B cell (primary cell): Measurements from ENCODE around the gene NOL9. TPM values are rescaled to one million over a fixed set of nuclear protein-coding genes. Genes with fewer than 3 reads are reported as not detected.

Source experiments
- ATAC-seq: fragments of 200-7000 bp; cut with Tn5 transposase; one replicate; pipeline ENCODE4 v1.10.0; 2021; ENCODE audit warnings: low read depth, mild to moderate bottlenecking, moderate number of reproducible peaks, moderate library complexity
- CTCF ChIA-PET: fragments of 350-600 bp; sonication (Branson Sonifier 250); formaldehyde crosslinking; loops from one replicate; lab custom pipeline; 2021; ENCODE audit warnings: antibody characterized with exemption, inconsistent platforms; lab: Charles Lee
- POLR2A ChIA-PET: fragments of 350-600 bp; sonication (Branson Sonifier 250); formaldehyde crosslinking; loops from one replicate; lab custom pipeline; 2021; ENCODE audit warnings: antibody characterized with exemption; lab: Charles Lee
- DNase-seq: peaks from one replicate; pipeline ENCODE4 v3.0.0; 2013
- H2AFZ ChIP-seq: 2 replicates; pipeline ENCODE4 v1.6.1; 2012; ENCODE audit warnings: mild to moderate bottlenecking, low read depth, low read length; ENCODE audit not compliant: insufficient read depth, poor library complexity, severe bottlenecking
- H3K27ac ChIP-seq, 2 donors: 1 replicate in 1 of 2; 2 replicates in 1 of 2; pipeline ENCODE4 v1.5.1; 2012 to 2013; ENCODE audit warnings: low read length in 2 of 2, mild to moderate bottlenecking in 2 of 2, moderate library complexity in 1 of 2
- H3K27me3 ChIP-seq, 4 experiments: fragments of 200-600 bp in 1 of 4; sonication (generic) in 1 of 4; replicated peaks in 1 of 4; 1 replicate in 2 of 4; 2 replicates in 2 of 4; pipeline versions ENCODE4 v1.6.1 to v1.7.0; 2013 to 2016; ENCODE audit warnings: low read length in 3 of 4, mild to moderate bottlenecking in 2 of 4, mixed read lengths in 1 of 4, moderate library complexity in 1 of 4; ENCODE audit not compliant: insufficient read depth in 4 of 4, control insufficient read depth in 3 of 4; ENCODE audit errors: control extremely low read depth in 1 of 4
- H3K36me3 ChIP-seq, 2 experiments: replicated peaks in 1 of 2; 1 replicate in 1 of 2; 2 replicates in 1 of 2; pipeline versions ENCODE4 v1.6.1 to v1.7.1; 2013; ENCODE audit warnings: low read length in 1 of 2; ENCODE audit not compliant: insufficient read depth in 2 of 2, control insufficient read depth in 1 of 2; ENCODE audit errors: control extremely low read depth in 1 of 2, extremely low read depth in 1 of 2
- H3K4me1 ChIP-seq, 2 donors: fragments of 200-600 bp in 1 of 2; sonication (generic) in 1 of 2; 1 replicate in 1 of 2; 2 replicates in 1 of 2; pipeline versions ENCODE4 v1.5.1 to v1.6.1; 2013 to 2017; ENCODE audit warnings: low read length in 2 of 2; ENCODE audit not compliant: control insufficient read depth in 2 of 2, insufficient read depth in 2 of 2
- H3K4me2 ChIP-seq: replicated peaks from 2 replicates; pipeline ENCODE3; 2012; ENCODE audit warnings: mild to moderate bottlenecking, low read depth, low read length; ENCODE audit not compliant: poor library complexity, severe bottlenecking
- H3K4me3 ChIP-seq, 5 experiments: fragments of 200-600 bp in 1 of 5; sonication (generic) in 1 of 5; 1 replicate in 3 of 5; 2 replicates in 2 of 5; pipeline versions ENCODE4 v1.5.1 to v1.7.0; 2011 to 2016; ENCODE audit warnings: low read length in 4 of 5, mild to moderate bottlenecking in 4 of 5, low read depth in 2 of 5, control low read depth in 1 of 5, moderate library complexity in 1 of 5; ENCODE audit not compliant: insufficient read depth in 1 of 5; ENCODE audit errors: control extremely low read depth in 1 of 5, extremely low read depth in 1 of 5
- H3K79me2 ChIP-seq: fragments of 200-600 bp; sonication (generic); one replicate; pipeline ENCODE4 v1.6.0; 2016; ENCODE audit warnings: low read length; ENCODE audit not compliant: control insufficient read depth, insufficient read depth
- H3K9ac ChIP-seq: fragments of 200-600 bp; sonication (generic); 2 replicates; pipeline ENCODE4 v1.6.1; 2017; ENCODE audit warnings: mild to moderate bottlenecking, low read length, moderate library complexity
- H3K9me3 ChIP-seq, 3 donors: one replicate each; pipeline versions ENCODE4 v1.6.1 to v1.7.1; 2013; ENCODE audit warnings: low read length in 2 of 3; ENCODE audit not compliant: control insufficient read depth in 2 of 3, insufficient read depth in 1 of 3; ENCODE audit errors: control extremely low read depth in 1 of 3
- H4K20me1 ChIP-seq: 2 replicates; pipeline ENCODE4 v1.6.0; 2012; ENCODE audit warnings: mild to moderate bottlenecking, low read length; ENCODE audit not compliant: insufficient read depth, control insufficient read depth, poor library complexity, severe bottlenecking
- H3K27ac Mint-ChIP-seq: one replicate; pipeline ENCODE4 v1.8.0; 2021; ENCODE audit warnings: mixed read lengths
- H3K27me3 Mint-ChIP-seq: one replicate; pipeline ENCODE4 v1.8.0; 2021; ENCODE audit warnings: mixed read lengths
- H3K4me1 Mint-ChIP-seq: one replicate; pipeline ENCODE4 v1.8.0; 2021; ENCODE audit warnings: mixed read lengths
- H3K4me3 Mint-ChIP-seq: one replicate; pipeline ENCODE4 v1.8.0; 2021; ENCODE audit warnings: mixed read lengths
- H3K9me3 Mint-ChIP-seq: one replicate; pipeline ENCODE4 v1.8.0; 2022; ENCODE audit warnings: mixed read lengths; ENCODE audit not compliant: insufficient read depth
- EZH2 ChIP-seq: IDR thresholded peaks from 2 replicates; pipeline ENCODE4 v1.6.1; 2012; ENCODE audit warnings: borderline replicate concordance, low read depth, mild to moderate bottlenecking, moderate library complexity, low read length; ENCODE audit not compliant: insufficient read depth, poor library complexity, severe bottlenecking
- WGBS: methylation state at CpG from one replicate; pipeline ENCODE4 v1.1.5; 2013; ENCODE audit warnings: missing lambda C conversion rate; ENCODE audit not compliant: insufficient coverage; 5-methylcytosine and 5-hydroxymethylcytosine counted together
- intact Hi-C: fragments of 100-400 bp; cut with micrococcal nuclease; formaldehyde crosslinking; loops from one replicate; pipeline ENCODE4 v1.10.0; 2022
- polyA plus RNA-seq: library from polyadenylated mRNA; depleted of rRNA; stranded (reverse); fragments of >200 nt; gene quantifications from 2 replicates; pipeline ENCODE4 v1.2.3, GENCODE V29; 2012
- total RNA-seq, 2 donors: library from RNA; stranded (reverse); fragments of 120-200 nt in 1 of 2; gene quantifications; 1 replicate in 1 of 2; 2 replicates in 1 of 2; pipeline versions ENCODE4 v1.2.3 to v1.2.4, GENCODE V29; 2013 to 2022
- TF ChIP-seq, protein P1 (sequence below): fragments of 200-600 bp; IDR thresholded peaks from one replicate; pipeline ENCODE4 v1.8.0; 2022; ENCODE audit warnings: antibody characterized with exemption, mild to moderate bottlenecking

The NOL9 gene
- total and polyA plus RNA-seq, 2 donors (not counting 1 experiment from before 2014, with no cell fraction given): 23.8 to 49.5 TPM

DNA sequence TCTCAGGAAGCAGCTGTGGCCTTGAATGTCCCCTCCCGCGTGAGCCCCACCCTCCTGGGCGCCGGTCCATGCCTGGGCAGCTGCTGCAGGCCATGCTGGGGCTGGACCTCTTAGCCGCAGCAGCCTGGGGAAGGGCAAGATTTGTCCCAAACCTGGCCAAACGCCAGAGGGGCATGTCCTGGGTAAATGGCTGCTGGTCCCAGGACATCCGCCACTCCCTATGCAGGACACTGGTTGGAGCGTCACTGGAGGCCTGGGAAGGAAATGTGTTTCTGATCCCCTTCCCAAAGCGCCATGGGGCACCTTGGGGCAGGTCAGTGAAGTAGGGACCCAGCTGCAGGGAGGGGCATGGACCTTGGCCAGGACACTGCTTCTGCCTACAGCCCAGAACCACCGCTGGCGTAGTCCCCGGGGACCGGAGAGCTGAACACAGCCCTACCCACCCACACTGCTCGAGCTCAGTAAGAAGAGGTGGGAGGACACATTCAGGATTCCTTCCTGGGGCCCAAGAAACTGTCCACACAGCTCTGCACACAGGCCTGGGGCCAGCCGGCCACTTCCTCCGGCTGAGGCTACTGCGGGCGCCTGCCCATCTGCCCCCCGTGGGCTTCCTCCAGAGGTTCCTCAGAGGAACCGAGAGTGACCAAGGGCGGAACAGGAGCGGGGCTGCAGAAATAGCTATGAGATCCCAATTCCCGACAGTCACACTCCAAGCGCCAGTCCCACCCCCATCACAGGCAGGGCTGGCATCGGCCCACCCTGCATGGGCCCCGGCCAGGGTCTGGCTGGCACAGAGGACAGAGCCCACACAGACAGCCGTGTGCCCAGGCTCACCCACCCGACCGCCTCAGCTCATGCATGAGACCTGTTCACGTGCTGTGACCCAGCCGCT is 52.1 kb downstream of the NOL9 start:
- Histone ChIP-seq H3K9me3 (no peaks in the 10 kb centered on the region), H3K4me3 (no peak overlapping the region), H3K9ac (no peak overlapping the region), H3K36me3 (no peaks in the 10 kb centered on the region), H4K20me1 (no peaks in the 10 kb centered on the region), H3K27me3 (peaks cover 0 to 31% (median 7%) of the 10 kb centered on the region in 4 experiments), H3K27ac (no peak overlapping the region), H3K79me2 (no peaks in the 10 kb centered on the region), H2AFZ (no peak overlapping the region), H3K4me2 (no peak overlapping the region), H3K4me1 (peaks cover 4 to 7% of the 10 kb centered on the region in 2 donors)
- TF ChIP-seq EZH2: no peak
- TF ChIP-seq, protein P1, sequence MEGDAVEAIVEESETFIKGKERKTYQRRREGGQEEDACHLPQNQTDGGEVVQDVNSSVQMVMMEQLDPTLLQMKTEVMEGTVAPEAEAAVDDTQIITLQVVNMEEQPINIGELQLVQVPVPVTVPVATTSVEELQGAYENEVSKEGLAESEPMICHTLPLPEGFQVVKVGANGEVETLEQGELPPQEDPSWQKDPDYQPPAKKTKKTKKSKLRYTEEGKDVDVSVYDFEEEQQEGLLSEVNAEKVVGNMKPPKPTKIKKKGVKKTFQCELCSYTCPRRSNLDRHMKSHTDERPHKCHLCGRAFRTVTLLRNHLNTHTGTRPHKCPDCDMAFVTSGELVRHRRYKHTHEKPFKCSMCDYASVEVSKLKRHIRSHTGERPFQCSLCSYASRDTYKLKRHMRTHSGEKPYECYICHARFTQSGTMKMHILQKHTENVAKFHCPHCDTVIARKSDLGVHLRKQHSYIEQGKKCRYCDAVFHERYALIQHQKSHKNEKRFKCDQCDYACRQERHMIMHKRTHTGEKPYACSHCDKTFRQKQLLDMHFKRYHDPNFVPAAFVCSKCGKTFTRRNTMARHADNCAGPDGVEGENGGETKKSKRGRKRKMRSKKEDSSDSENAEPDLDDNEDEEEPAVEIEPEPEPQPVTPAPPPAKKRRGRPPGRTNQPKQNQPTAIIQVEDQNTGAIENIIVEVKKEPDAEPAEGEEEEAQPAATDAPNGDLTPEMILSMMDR: no peak
- Mint-ChIP-seq H3K9me3 (no peaks in the 10 kb centered on the region), H3K4me1 (peaks cover 6% of the 10 kb centered on the region), H3K4me3 (no peak overlapping the region), H3K27me3 (peaks cover 39% of the 10 kb centered on the region), H3K27ac (no peak overlapping the region)
- DNase-seq (no peak), ATAC-seq (no peak)
- CTCF ChIA-PET: no interaction called here
- intact Hi-C loops: no loop called here
- WGBS: 89% methylated on average over 28 of the region's 31 CpGs
- POLR2A ChIA-PET: no interaction called here

GRCh38 chr1:6501279-6501813 is 53.0 kb downstream of the NOL9 start:
- H3K9me3 ChIP-seq: no peaks in the 10 kb centered on the region
- Mint-ChIP-seq H3K27me3 (peaks cover 33% of the 10 kb centered on the region), H3K27ac (no peak overlapping the region), H3K9me3 (no peaks in the 10 kb centered on the region), H3K4me3 (no peak overlapping the region), H3K4me1 (peaks cover 10% of the 10 kb centered on the region)
- WGBS: 81% methylated on average over 8 of the region's 10 CpGs
- H3K4me1 ChIP-seq: peaks cover 11 to 14% of the 10 kb centered on the region in 2 donors
- H3K4me3 ChIP-seq: no peak overlapping the region
- H4K20me1 ChIP-seq: no peaks in the 10 kb centered on the region
- CTCF ChIA-PET: no interaction called here
- ATAC-seq (no peak), DNase-seq (no peak)
- no peaks in the 10 kb centered on the region for H3K79me2 ChIP-seq
- intact Hi-C loops: no loop called here
- TF ChIP-seq EZH2: no peak
- TF ChIP-seq, protein P1: no peak
- POLR2A ChIA-PET: no interaction called here
- H3K4me2 ChIP-seq: no peak overlapping the region
- no peaks in the 10 kb centered on the region for H3K36me3 ChIP-seq
- no peak overlapping the region for H3K27ac ChIP-seq
- peaks cover 0 to 37% (median 10%) of the 10 kb centered on the region in 4 experiments for H3K27me3 ChIP-seq
- no peak overlapping the region for H3K9ac ChIP-seq
- no peak overlapping the region for H2AFZ ChIP-seq
